Measurements from ENCODE around the gene USP15. TPM values are rescaled to one million over a fixed set of nuclear protein-coding genes. Genes with fewer than 3 reads are reported as not detected.

The USP15 gene
- total RNA-seq, 1 donor from 2014 or later, result 50.9 TPM

- DNase-seq (ENCODE audit: low spot score in 2 of 2, unreplicated experiment in 2 of 2), result no peak
- Mint-ChIP-seq H3K4me1 (peaks cover 7% of the 10 kb centered on the region), H3K27ac (no peak overlapping the region), H3K36me3 (peaks cover 9% of the 10 kb centered on the region), H3K9me3 (peaks cover 15% of the 10 kb centered on the region), H3K4me3 (no peak overlapping the region), H3K27me3 (ENCODE audit: low read depth) (no peaks in the 10 kb centered on the region)
- TF ChIP-seq, protein P1, sequence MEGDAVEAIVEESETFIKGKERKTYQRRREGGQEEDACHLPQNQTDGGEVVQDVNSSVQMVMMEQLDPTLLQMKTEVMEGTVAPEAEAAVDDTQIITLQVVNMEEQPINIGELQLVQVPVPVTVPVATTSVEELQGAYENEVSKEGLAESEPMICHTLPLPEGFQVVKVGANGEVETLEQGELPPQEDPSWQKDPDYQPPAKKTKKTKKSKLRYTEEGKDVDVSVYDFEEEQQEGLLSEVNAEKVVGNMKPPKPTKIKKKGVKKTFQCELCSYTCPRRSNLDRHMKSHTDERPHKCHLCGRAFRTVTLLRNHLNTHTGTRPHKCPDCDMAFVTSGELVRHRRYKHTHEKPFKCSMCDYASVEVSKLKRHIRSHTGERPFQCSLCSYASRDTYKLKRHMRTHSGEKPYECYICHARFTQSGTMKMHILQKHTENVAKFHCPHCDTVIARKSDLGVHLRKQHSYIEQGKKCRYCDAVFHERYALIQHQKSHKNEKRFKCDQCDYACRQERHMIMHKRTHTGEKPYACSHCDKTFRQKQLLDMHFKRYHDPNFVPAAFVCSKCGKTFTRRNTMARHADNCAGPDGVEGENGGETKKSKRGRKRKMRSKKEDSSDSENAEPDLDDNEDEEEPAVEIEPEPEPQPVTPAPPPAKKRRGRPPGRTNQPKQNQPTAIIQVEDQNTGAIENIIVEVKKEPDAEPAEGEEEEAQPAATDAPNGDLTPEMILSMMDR (IDR thresholded peaks at IDR 0.05; ENCODE audit: unreplicated experiment), result no peak
Observed at GRCh38 chr12:62282057-62282774, 22.0 kb downstream of the USP15 start.

GRCh38 chr12:62284749-62285148 lies 24.5 kb downstream of the USP15 start:
- Mint-ChIP-seq H3K36me3 (peaks cover 30% of the 10 kb centered on the region), H3K27me3 (ENCODE audit: low read depth) (no peaks in the 10 kb centered on the region), H3K4me1 (peaks cover 7% of the 10 kb centered on the region), H3K9me3 (peaks cover 34% of the 10 kb centered on the region), H3K4me3 (no peak overlapping the region), H3K27ac (no peak overlapping the region)
- no peak for DNase-seq (ENCODE audit: low spot score in 2 of 2, unreplicated experiment in 2 of 2)
- TF ChIP-seq, protein P1 (IDR thresholded peaks at IDR 0.05; ENCODE audit: unreplicated experiment), result no peak

DNA sequence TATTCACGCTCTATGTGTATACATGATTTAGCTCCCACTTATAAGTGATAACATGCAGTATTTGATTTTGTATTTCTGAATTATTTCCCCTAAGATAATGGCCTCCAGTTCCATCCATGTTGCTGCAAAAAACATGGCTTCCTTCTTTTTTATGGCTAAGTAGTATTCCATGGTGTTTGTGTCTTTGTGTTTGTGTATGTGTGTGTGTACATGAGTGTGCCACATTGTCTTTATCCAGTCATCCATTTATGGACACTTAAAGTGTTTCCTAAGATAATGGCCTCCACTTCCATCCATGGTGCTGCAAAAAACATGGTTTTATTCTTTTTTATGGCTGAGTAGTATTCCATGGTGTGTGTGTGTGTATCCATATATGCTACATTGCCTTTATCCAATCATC lies 25.1 kb downstream of the USP15 start:
- Mint-ChIP-seq H3K27ac (no peak overlapping the region), H3K9me3 (peaks cover 37% of the 10 kb centered on the region), H3K4me3 (no peak overlapping the region), H3K36me3 (peaks cover 34% of the 10 kb centered on the region), H3K27me3 (ENCODE audit: low read depth) (no peaks in the 10 kb centered on the region), H3K4me1 (peaks cover 7% of the 10 kb centered on the region)
- TF ChIP-seq, protein P1 (IDR thresholded peaks at IDR 0.05; ENCODE audit: unreplicated experiment), result no peak
- no peak for DNase-seq (ENCODE audit: low spot score in 2 of 2, unreplicated experiment in 2 of 2)

DNA sequence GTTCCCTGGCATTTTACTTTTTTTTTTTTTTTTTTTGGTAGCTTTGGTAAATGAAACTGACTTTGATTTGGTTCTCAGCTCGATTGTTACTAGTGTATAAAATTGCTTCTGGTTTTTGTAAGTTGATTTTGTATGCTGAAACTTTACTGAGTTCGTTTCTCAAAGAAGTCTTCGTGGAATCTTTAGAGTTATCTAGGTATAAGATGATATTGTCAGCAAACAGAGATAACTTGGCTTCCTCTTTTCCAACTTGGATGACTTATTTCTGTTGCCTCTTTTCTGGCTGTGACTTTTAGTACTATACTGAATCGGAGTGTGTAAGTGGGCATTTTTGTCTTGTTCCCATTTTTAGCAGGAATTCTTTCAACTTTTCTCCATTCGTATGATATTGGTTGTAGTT lies 28.1 kb downstream of the USP15 start:
- Mint-ChIP-seq H3K27me3 (ENCODE audit: low read depth) (no peaks in the 10 kb centered on the region), H3K27ac (no peak overlapping the region), H3K4me3 (no peak overlapping the region), H3K9me3 (peaks cover 47% of the 10 kb centered on the region), H3K4me1 (no peaks in the 10 kb centered on the region), H3K36me3 (peaks cover 44% of the 10 kb centered on the region)
- DNase-seq (ENCODE audit: low spot score in 2 of 2, unreplicated experiment in 2 of 2), result no peak
- TF ChIP-seq, protein P1 (IDR thresholded peaks at IDR 0.05; ENCODE audit: unreplicated experiment), result no peak

GRCh38 chr12:62290846-62291245 lies 30.6 kb downstream of the USP15 start:
- no peak for DNase-seq (ENCODE audit: low spot score in 2 of 2, unreplicated experiment in 2 of 2)
- Mint-ChIP-seq H3K27ac (no peak overlapping the region), H3K4me3 (no peak overlapping the region), H3K27me3 (ENCODE audit: low read depth) (no peaks in the 10 kb centered on the region), H3K4me1 (no peaks in the 10 kb centered on the region), H3K36me3 (peaks cover 54% of the 10 kb centered on the region), H3K9me3 (peaks cover 40% of the 10 kb centered on the region)
- TF ChIP-seq, protein P1 (IDR thresholded peaks at IDR 0.05; ENCODE audit: unreplicated experiment), result no peak

Data from mesothelial cell of epicardium (in vitro differentiated cells).